Mesothelial cell of epicardium (in vitro differentiated cells): ENCODE data around the gene AVPR1B. TPM values are rescaled to one million over a fixed set of nuclear protein-coding genes. Genes with fewer than 3 reads are reported as not detected.

Experiments
- DNase-seq, 2 experiments: peaks; one replicate each; pipeline ENCODE4 v3.0.0; 2021; ENCODE audit warnings: low spot score in 2 of 2; ENCODE audit not compliant: unreplicated experiment in 2 of 2
- H3K27ac Mint-ChIP-seq: 2 replicates; pipeline ENCODE4 v1.8.0; 2021; ENCODE audit warnings: mixed read lengths
- H3K27me3 Mint-ChIP-seq: 2 replicates; pipeline ENCODE4 v1.8.0; 2021; ENCODE audit warnings: low read depth, mixed read lengths
- H3K36me3 Mint-ChIP-seq: 2 replicates; pipeline ENCODE4 v1.8.0; 2021; ENCODE audit warnings: mixed read lengths
- H3K4me1 Mint-ChIP-seq: 2 replicates; pipeline ENCODE4 v1.8.0; 2021; ENCODE audit warnings: mixed read lengths
- H3K4me3 Mint-ChIP-seq: 2 replicates; pipeline ENCODE4 v1.8.0; 2021; ENCODE audit warnings: mild to moderate bottlenecking, moderate library complexity, mixed read lengths
- H3K9me3 Mint-ChIP-seq: 2 replicates; pipeline ENCODE4 v1.8.0; 2021; ENCODE audit warnings: mixed read lengths
- CTCF ChIP-seq: fragments of 200-600 bp; sonication (generic); IDR thresholded peaks from one replicate; pipeline ENCODE4 v1.5.0; 2021; ENCODE audit warnings: antibody characterized with exemption; ENCODE audit not compliant: unreplicated experiment
- total RNA-seq: library from RNA; stranded (reverse); gene quantifications from 3 replicates; pipeline ENCODE4 v1.2.1, GENCODE V29; 2021

The AVPR1B gene
- total RNA-seq, 1 donor from 2014 or later = not detected

- no peaks in the 10 kb centered on the region for H3K36me3 Mint-ChIP-seq
- H3K4me3 Mint-ChIP-seq = no peak overlapping the region
- H3K4me1 Mint-ChIP-seq = peaks cover 5% of the 10 kb centered on the region
- TF ChIP-seq CTCF = no peak
- H3K27me3 Mint-ChIP-seq = peaks cover 38% of the 10 kb centered on the region
- DNase-seq = no peak
- H3K27ac Mint-ChIP-seq = no peak overlapping the region
- H3K9me3 Mint-ChIP-seq = no peaks in the 10 kb centered on the region
Measured at GRCh38 chr1:206100226-206100815, 16.9 kb downstream of the AVPR1B start.

GRCh38 chr1:206098242-206098919 lies 18.8 kb downstream of the AVPR1B start:
- no peak overlapping the region for H3K4me3 Mint-ChIP-seq
- H3K27ac Mint-ChIP-seq = no peak overlapping the region
- no peak for TF ChIP-seq CTCF
- peaks cover 15% of the 10 kb centered on the region for H3K4me1 Mint-ChIP-seq
- H3K36me3 Mint-ChIP-seq = no peaks in the 10 kb centered on the region
- peaks cover 47% of the 10 kb centered on the region for H3K27me3 Mint-ChIP-seq
- H3K9me3 Mint-ChIP-seq = no peaks in the 10 kb centered on the region
- no peak for DNase-seq

GRCh38 chr1:206097381-206097780 lies 19.8 kb downstream of the AVPR1B start:
- Mint-ChIP-seq H3K27me3 (peaks cover 51% of the 10 kb centered on the region), H3K4me3 (no peak overlapping the region), H3K36me3 (no peaks in the 10 kb centered on the region), H3K27ac (no peak overlapping the region), H3K9me3 (no peaks in the 10 kb centered on the region), H3K4me1 (peaks cover 13% of the 10 kb centered on the region)
- TF ChIP-seq CTCF = no peak
- DNase-seq = no peak

- no peak for DNase-seq
- Mint-ChIP-seq H3K36me3 (no peaks in the 10 kb centered on the region), H3K4me3 (no peak overlapping the region), H3K27ac (no peak overlapping the region), H3K9me3 (no peaks in the 10 kb centered on the region), H3K27me3 (peaks cover 50% of the 10 kb centered on the region), H3K4me1 (peaks cover 10% of the 10 kb centered on the region)
- TF ChIP-seq CTCF = no peak
Measured at GRCh38 chr1:206094024-206094423, 23.2 kb downstream of the AVPR1B start.

GRCh38 chr1:206089341-206089740 lies 27.8 kb downstream of the AVPR1B start:
- peaks cover 46% of the 10 kb centered on the region for H3K27me3 Mint-ChIP-seq
- TF ChIP-seq CTCF = no peak
- no peak overlapping the region for H3K27ac Mint-ChIP-seq
- no peaks in the 10 kb centered on the region for H3K36me3 Mint-ChIP-seq
- no peak for DNase-seq
- no peak overlapping the region for H3K4me3 Mint-ChIP-seq
- H3K4me1 Mint-ChIP-seq = peaks cover 6% of the 10 kb centered on the region
- no peaks in the 10 kb centered on the region for H3K9me3 Mint-ChIP-seq
